ENCODE results near the gene WDR72.
"Not testable (repeated sequence)": the region's sequence is repeated elsewhere in the genome, so short reads cannot be mapped to it uniquely, and the experiment has no call there.

Gene WDR72

DNA sequence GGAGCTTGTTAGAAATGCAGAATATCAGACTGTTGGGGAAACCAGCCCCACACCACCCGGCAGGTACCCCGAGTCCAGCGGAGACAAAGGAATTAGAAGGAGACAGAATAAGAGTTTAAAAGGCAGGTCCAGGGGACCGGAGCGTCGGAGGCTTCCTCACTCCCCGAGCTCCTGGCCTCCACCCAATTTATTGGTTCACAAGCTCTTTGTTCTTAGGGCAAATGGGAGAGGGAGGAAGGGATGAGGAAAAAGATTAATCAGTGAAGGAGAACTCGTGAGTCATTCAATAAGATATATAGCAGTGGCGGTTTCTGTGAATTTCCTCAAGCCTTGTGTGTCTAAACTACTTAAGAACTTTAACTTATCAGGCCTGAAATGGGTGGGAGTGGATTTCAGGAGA is 32.1 kb upstream of the WDR72 start:
- TF ChIP-seq CTCF (IDR thresholded peaks at IDR 0.05; ENCODE audit: insufficient read depth, low read length) = no peak
- TF ChIP-seq GABPA (IDR thresholded peaks at IDR 0.05; ENCODE audit: low read depth) = no peak
- no peak for TF ChIP-seq POLR2AphosphoS5 (IDR thresholded peaks at IDR 0.05; ENCODE audit: low read depth)
- no peak for TF ChIP-seq SPI1 (IDR thresholded peaks at IDR 0.05; ENCODE audit: borderline replicate concordance, low read depth)
- TF ChIP-seq, protein P1, sequence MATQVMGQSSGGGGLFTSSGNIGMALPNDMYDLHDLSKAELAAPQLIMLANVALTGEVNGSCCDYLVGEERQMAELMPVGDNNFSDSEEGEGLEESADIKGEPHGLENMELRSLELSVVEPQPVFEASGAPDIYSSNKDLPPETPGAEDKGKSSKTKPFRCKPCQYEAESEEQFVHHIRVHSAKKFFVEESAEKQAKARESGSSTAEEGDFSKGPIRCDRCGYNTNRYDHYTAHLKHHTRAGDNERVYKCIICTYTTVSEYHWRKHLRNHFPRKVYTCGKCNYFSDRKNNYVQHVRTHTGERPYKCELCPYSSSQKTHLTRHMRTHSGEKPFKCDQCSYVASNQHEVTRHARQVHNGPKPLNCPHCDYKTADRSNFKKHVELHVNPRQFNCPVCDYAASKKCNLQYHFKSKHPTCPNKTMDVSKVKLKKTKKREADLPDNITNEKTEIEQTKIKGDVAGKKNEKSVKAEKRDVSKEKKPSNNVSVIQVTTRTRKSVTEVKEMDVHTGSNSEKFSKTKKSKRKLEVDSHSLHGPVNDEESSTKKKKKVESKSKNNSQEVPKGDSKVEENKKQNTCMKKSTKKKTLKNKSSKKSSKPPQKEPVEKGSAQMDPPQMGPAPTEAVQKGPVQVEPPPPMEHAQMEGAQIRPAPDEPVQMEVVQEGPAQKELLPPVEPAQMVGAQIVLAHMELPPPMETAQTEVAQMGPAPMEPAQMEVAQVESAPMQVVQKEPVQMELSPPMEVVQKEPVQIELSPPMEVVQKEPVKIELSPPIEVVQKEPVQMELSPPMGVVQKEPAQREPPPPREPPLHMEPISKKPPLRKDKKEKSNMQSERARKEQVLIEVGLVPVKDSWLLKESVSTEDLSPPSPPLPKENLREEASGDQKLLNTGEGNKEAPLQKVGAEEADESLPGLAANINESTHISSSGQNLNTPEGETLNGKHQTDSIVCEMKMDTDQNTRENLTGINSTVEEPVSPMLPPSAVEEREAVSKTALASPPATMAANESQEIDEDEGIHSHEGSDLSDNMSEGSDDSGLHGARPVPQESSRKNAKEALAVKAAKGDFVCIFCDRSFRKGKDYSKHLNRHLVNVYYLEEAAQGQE (IDR thresholded peaks at IDR 0.05; ENCODE audit: insufficient replicate concordance, low read depth) = no peak
- Histone ChIP-seq H3K27me3 (ENCODE audit: insufficient read depth, poor library complexity, severe bottlenecking) (no peaks in the 10 kb centered on the region), H3K4me3 (replicated peaks; ENCODE audit: insufficient read depth, low read length) (no peak overlapping the region), H3K27ac (replicated peaks) (no peak overlapping the region)
- no peak for DNase-seq (ENCODE audit: low read depth in 1 of 2, low spot score in 1 of 2)

DNA sequence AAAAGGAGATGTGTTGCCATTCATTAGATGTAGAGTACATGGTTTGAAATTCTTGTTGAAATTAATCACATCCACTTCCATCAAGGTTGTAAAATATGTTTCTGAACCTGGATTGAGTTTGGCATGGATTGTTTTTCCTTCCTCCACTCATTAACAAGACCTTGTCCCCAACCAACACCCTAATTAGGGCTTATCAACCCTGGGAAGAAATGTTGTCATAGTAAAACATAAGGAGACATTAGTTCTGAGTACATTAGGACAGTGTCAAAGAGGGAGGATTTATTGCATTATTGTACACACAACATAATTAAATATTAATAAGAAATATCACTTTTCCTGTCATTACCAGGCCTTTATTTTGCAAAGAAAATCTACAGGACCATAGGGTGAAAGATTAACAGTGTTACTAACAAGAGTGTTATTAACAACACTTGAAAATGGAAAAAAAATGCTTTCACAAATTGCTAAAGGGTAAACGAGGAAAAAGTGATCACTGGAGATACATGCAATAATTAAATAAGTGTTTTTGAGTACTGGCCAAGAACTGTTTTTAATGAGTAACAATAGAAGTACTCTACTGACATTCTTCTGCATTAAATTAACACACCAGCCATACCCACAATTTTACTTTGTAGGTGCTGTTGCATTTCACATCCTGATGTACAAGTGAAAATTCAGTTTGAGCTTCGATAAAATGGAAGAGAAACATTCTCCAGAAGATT is 30.4 kb upstream of the WDR72 start:
- no peak for TF ChIP-seq GABPA (IDR thresholded peaks at IDR 0.05; ENCODE audit: low read depth)
- no peak for TF ChIP-seq SPI1 (IDR thresholded peaks at IDR 0.05; ENCODE audit: borderline replicate concordance, low read depth)
- TF ChIP-seq, protein P1 (IDR thresholded peaks at IDR 0.05; ENCODE audit: insufficient replicate concordance, low read depth) = no peak
- TF ChIP-seq CTCF (IDR thresholded peaks at IDR 0.05; ENCODE audit: insufficient read depth, low read length) = no peak
- no peak for TF ChIP-seq POLR2AphosphoS5 (IDR thresholded peaks at IDR 0.05; ENCODE audit: low read depth)
- Histone ChIP-seq H3K27me3 (ENCODE audit: insufficient read depth, poor library complexity, severe bottlenecking) (no peaks in the 10 kb centered on the region), H3K4me3 (replicated peaks; ENCODE audit: insufficient read depth, low read length) (no peak overlapping the region), H3K27ac (replicated peaks) (no peak overlapping the region)
- no peak for DNase-seq (ENCODE audit: low read depth in 1 of 2, low spot score in 1 of 2)

- Histone ChIP-seq H3K4me3 (replicated peaks; ENCODE audit: insufficient read depth, low read length) (no peak overlapping the region), H3K27ac (replicated peaks) (no peak overlapping the region), H3K27me3 (ENCODE audit: insufficient read depth, poor library complexity, severe bottlenecking) (no peaks in the 10 kb centered on the region)
- TF ChIP-seq GABPA (IDR thresholded peaks at IDR 0.05; ENCODE audit: low read depth) (no peak), SPI1 (IDR thresholded peaks at IDR 0.05; ENCODE audit: borderline replicate concordance, low read depth) (no peak), POLR2AphosphoS5 (IDR thresholded peaks at IDR 0.05; ENCODE audit: low read depth) (no peak), CTCF (IDR thresholded peaks at IDR 0.05; ENCODE audit: insufficient read depth, low read length) (no peak)
- TF ChIP-seq, protein P1 (IDR thresholded peaks at IDR 0.05; ENCODE audit: insufficient replicate concordance, low read depth) = no peak
- no peak for DNase-seq (ENCODE audit: low read depth in 1 of 2, low spot score in 1 of 2)
Measured at GRCh38 chr15:53786401-53786800, 26.9 kb upstream of the WDR72 start.

DNA sequence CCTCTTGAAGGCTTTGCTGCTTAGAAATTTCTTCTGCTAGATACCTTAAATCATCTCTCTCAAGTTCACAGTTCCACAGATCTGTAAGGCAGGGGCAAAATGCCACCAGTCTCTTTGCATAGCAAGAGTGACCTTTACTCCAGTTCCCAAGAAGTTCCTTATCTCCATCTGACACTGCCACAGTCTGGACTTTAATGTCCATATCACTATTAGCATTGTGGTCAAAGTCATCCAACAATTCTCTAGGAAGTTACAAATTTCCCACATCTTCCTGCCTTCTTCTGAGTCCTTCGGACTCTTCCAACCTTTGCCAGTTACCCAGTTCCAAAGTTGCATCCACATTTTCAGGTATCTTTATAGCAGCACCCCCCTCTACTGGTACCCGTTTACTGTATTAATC is 25.8 kb upstream of the WDR72 start:
- H3K4me3 ChIP-seq (replicated peaks; ENCODE audit: insufficient read depth, low read length); H3K27me3 ChIP-seq (ENCODE audit: insufficient read depth, poor library complexity, severe bottlenecking); DNase-seq (ENCODE audit: low read depth in 1 of 2, low spot score in 1 of 2); H3K27ac ChIP-seq (replicated peaks): not testable (repeated sequence)
